GM06990 (cell line): ENCODE measurements around the gene TRPM2.

ENCODE experiments used
- DNase-seq: peaks from one replicate; pipeline ENCODE4 v3.0.0-alpha.2; 2011; ENCODE audit not compliant: insufficient read length; ENCODE audit errors: extremely low read depth
- H3K27me3 ChIP-seq: replicated peaks from 2 replicates; pipeline ENCODE4 v1.6.0; 2011; ENCODE audit warnings: low read length; ENCODE audit not compliant: control insufficient read depth, insufficient read depth
- H3K36me3 ChIP-seq: 2 replicates; pipeline ENCODE4 v1.5.1; 2011; ENCODE audit warnings: low read length; ENCODE audit not compliant: control insufficient read depth, insufficient read depth
- H3K4me3 ChIP-seq: replicated peaks from 2 replicates; pipeline ENCODE4 v1.5.1; 2011; ENCODE audit warnings: low read depth, mild to moderate bottlenecking, control low read depth, low read length
- TF ChIP-seq, protein P1 (sequence below): IDR thresholded peaks from 2 replicates; pipeline ENCODE4 v1.5.1; 2011; ENCODE audit warnings: low read length, control low read depth, mild to moderate bottlenecking, inconsistent platforms; ENCODE audit not compliant: insufficient read depth, poor library complexity, severe bottlenecking

Gene TRPM2

DNA sequence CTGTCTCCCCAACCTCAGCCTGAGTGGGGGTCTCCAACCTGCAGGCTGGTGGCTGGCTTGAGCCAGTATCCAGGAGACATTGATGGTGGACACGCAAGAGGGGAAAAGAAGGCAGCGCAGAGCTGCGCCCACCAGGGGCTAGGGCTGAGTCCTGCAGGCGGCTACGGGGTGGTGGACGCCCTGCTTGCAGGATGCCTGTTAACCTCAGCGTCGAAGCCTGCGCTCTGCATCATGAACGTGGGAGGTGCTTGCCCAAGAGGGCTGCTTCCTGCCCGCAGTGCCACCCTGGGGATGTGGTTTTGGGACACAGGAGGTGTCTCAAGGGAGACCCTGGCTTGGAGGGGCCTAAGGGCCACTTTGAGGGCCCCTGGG lies 25.8 kb upstream of the TRPM2 start:
- Histone ChIP-seq H3K4me3 (no peak overlapping the region), H3K27me3 (no peaks in the 10 kb centered on the region), H3K36me3 (peaks cover 31% of the 10 kb centered on the region)
- DNase-seq, result no peak
- TF ChIP-seq, protein P1, sequence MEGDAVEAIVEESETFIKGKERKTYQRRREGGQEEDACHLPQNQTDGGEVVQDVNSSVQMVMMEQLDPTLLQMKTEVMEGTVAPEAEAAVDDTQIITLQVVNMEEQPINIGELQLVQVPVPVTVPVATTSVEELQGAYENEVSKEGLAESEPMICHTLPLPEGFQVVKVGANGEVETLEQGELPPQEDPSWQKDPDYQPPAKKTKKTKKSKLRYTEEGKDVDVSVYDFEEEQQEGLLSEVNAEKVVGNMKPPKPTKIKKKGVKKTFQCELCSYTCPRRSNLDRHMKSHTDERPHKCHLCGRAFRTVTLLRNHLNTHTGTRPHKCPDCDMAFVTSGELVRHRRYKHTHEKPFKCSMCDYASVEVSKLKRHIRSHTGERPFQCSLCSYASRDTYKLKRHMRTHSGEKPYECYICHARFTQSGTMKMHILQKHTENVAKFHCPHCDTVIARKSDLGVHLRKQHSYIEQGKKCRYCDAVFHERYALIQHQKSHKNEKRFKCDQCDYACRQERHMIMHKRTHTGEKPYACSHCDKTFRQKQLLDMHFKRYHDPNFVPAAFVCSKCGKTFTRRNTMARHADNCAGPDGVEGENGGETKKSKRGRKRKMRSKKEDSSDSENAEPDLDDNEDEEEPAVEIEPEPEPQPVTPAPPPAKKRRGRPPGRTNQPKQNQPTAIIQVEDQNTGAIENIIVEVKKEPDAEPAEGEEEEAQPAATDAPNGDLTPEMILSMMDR, result no peak

- H3K36me3 ChIP-seq, result peaks cover 27% of the 10 kb centered on the region
- no peak for DNase-seq
- TF ChIP-seq, protein P1, result no peak
- H3K27me3 ChIP-seq, result no peaks in the 10 kb centered on the region
- no peak overlapping the region for H3K4me3 ChIP-seq
Measured at GRCh38 chr21:44328242-44328895, 25.1 kb upstream of the TRPM2 start.

DNA sequence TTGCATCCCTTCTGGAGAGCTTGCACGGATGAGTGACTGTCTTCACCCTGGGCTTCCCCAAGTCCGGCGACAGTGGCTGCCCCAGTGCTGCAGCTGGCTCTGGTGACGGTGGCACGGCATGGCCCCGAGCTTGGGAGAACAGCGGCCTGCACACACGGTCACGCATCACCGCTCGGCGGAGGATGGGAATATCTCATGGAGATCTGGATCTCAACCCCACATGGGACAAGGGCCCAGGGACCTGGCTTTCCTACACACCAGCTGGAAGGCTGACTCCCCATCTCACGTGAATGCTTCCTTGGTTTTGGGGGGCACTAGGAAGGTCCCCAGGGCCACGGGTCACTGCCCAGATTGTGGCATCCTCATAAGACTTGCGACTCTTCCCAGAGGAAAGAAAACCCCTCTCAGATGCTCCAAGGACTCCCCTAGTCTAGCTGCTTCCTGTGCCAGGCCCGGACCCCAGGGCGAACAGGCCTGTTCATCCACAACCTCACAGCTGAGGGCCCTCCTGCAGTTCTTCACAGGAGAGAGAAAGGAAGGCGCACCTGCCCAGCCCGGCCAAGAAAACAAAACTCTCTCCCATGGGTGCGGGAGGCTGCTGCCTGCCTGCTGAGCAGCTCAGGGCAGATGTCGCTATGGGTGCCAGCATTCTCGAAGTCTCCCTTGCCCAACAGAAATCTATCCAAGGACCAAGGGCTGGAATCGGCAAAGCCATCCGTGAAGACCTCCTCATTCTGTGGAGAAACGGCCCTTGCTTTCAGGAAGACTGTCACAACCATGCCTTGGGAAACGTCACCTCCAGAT lies 24.1 kb upstream of the TRPM2 start:
- no peak overlapping the region for H3K4me3 ChIP-seq

DNA sequence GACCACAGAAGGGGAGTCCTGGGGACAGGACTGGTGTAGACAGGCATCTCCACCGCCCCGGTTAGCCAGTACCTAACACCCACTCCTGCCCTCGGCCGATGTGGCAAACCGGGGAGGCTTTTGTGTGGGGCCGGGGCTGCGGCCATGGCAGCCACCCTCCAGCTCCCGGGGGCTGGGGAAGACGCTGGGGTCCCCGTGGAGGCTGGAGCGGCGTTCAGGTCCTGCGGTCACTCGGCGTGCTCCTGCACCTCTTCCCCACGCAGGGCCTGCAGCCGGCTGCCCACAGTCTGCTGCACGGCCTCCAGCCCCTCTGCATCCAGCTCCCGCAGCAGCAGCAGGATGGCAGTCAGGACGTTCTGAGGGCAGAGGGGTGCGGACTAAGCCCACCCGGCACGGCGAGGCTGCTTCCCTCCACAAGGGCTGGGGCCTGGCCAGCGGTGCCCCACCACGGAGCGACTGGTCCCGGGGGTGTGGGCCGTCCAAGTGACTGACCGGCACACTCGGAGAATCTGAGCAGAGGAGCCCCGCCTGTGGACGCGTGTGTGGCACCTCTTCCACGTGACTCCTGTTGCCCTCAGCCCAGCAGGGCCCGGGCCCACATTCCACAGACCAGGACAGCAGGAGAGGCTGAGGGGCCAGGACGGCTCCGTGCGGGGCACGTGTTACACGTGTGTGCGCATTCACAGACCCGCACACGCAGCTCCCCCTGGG lies 23.3 kb upstream of the TRPM2 start:
- H3K4me3 ChIP-seq, result no peak overlapping the region
- TF ChIP-seq, protein P1, result no peak
- H3K36me3 ChIP-seq, result peaks cover 18% of the 10 kb centered on the region
- H3K27me3 ChIP-seq, result no peaks in the 10 kb centered on the region
- no peak for DNase-seq

More for the DNA sequence above, 24.1 kb upstream of the TRPM2 start:
- TF ChIP-seq, protein P1, result no peak
- Histone ChIP-seq H3K36me3 (peaks cover 19% of the 10 kb centered on the region), H3K27me3 (no peaks in the 10 kb centered on the region)
- DNase-seq, result no peak

DNA sequence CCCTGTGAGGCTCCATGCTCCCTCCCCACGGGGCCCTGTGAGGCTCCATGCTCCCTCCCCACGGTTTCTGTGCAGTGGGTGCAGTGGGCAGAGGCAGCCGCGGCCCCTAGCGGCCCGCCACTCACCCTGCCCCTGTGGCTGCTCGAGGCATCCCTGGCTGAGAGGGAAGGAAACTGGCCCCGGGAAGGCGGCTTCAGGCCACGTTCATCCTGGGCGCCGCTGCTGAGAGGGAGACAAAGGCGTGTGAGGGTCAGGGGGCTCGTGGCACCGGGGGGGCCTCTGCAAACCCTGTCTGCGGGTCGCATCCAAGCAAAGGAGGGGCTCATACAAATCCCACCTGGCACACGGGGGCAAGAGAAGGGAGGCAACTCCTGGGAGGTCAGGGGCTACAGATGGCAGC lies 22.7 kb upstream of the TRPM2 start:
- no peak for DNase-seq
- H3K4me3 ChIP-seq, result no peak overlapping the region
- TF ChIP-seq, protein P1, result no peak
- H3K27me3 ChIP-seq, result no peaks in the 10 kb centered on the region
- H3K36me3 ChIP-seq, result peaks cover 13% of the 10 kb centered on the region
